GM13976 (cell line): ENCODE measurements around the gene FKBP8.
"Not testable (repeated sequence)": the region's sequence is repeated elsewhere in the genome, so short reads cannot be mapped to it uniquely, and the experiment has no call there.

ENCODE experiments used
- DNase-seq: peaks from one replicate; pipeline ENCODE4 v3.0.0; 2012; ENCODE audit warnings: low spot score
- CTCF ChIP-seq: IDR thresholded peaks from 2 replicates; pipeline ENCODE4 v1.5.1; 2012; ENCODE audit warnings: borderline replicate concordance, mild to moderate bottlenecking; ENCODE audit not compliant: insufficient read depth; ENCODE audit errors: extremely low read depth, missing control alignments, control extremely low read depth
- in situ Hi-C: fragments of 300-500 bp; cut with MboI; formaldehyde crosslinking; loops from one replicate; pipeline ENCODE4 v1.12.0; 2022; ENCODE audit warnings: low sequenced_read_pairs, mixed read lengths, inconsistent platforms; ENCODE audit not compliant: unreplicated experiment

Gene FKBP8

GRCh38 chr19:18541258-18541991 is 1.9 kb downstream of the FKBP8 start:
- in situ Hi-C loops, result no loop called here
- DNase-seq, result no peak
- no peak for TF ChIP-seq CTCF

- in situ Hi-C loops, DNase-seq: not testable (repeated sequence)
Measured at GRCh38 chr19:18540200-18540599, 3.2 kb downstream of the FKBP8 start.

DNA sequence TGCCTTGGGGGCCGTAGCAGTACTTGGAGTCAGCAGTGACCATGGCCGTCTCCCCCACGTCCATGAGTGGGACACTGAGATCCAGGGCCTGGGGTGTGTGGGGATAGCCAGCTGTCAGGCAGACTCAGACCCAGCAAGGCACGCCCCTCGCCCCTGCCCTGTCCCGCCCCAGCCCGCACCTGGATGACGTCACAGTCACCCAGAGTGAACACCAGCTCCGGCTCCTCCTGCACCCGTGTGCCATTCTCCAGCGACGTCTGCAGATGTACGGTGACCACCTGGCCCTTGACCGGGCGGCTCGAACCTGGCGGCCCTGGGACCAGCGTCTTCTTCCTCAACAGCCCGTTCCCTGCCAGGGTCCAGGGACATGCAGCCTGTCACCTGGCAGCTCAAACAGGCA is 4.0 kb downstream of the FKBP8 start:
- no peak for TF ChIP-seq CTCF
- in situ Hi-C loops, result no loop called here
- no peak for DNase-seq

GRCh38 chr19:18538115-18538514 is 5.3 kb downstream of the FKBP8 start:
- no peak for DNase-seq
- in situ Hi-C loops, result no loop called here
- TF ChIP-seq CTCF, result no peak

DNA sequence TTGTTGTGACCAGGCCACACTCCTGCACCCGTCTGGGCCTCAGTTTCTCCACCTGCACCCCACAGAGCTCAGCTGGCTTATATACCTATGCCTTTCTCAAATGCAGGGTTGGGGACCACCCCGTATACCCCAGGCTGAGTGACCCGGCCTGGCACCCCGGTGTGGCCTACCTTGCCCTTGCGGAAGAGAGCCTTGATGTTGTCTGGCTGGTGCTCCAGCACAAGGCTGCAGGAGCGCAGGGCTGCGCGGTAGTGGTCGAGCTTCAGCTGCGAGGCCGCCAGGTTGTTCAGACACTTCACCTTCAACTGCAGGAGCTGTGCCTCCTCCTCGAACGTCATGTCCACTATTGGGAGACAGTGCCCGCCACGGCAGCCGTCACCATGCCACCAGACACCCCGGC is 5.9 kb downstream of the FKBP8 start:
- in situ Hi-C loops, result no loop called here
- DNase-seq, result no peak
- no peak for TF ChIP-seq CTCF

- no peak for TF ChIP-seq CTCF
- no peak for DNase-seq
- in situ Hi-C loops, result no loop called here
Measured at GRCh38 chr19:18536475-18536874, 6.9 kb downstream of the FKBP8 start.

- no peak for DNase-seq
- no peak for TF ChIP-seq CTCF
- in situ Hi-C loops, result no loop called here
Measured at GRCh38 chr19:18533058-18533457, 10.3 kb downstream of the FKBP8 start.
